ENCODE measurements around the gene HAUS2.

DNA sequence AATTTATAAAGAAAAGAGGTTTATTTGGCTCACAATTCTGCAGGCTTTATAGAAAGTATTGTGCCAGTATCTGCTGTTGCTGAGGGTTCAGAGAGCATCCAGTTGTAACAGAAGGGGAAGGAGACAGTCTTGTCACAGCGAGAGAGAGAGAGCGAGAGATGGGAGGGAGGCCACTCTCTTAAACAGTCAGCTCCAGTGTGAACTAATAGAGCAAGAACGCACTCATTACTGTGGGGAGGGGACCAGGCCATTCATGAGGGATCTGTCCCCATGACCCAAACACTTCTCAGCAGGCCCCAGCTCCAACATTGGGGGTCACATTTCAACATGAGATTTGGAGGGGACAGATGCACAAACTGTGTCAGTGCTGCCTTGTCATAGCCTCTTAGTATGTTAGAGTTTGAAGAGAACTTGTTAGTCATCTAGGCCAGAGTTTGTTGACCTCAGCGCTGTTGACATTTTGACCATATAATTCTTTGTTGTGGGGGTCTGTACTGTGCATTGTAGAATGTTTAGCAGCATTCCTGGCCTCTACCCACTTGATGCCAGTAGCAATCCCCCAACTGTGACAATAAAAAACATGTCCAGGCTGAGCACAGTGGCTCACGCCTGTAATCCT, 42.1 kb downstream of the HAUS2 start:
- TF ChIP-seq, protein P1, sequence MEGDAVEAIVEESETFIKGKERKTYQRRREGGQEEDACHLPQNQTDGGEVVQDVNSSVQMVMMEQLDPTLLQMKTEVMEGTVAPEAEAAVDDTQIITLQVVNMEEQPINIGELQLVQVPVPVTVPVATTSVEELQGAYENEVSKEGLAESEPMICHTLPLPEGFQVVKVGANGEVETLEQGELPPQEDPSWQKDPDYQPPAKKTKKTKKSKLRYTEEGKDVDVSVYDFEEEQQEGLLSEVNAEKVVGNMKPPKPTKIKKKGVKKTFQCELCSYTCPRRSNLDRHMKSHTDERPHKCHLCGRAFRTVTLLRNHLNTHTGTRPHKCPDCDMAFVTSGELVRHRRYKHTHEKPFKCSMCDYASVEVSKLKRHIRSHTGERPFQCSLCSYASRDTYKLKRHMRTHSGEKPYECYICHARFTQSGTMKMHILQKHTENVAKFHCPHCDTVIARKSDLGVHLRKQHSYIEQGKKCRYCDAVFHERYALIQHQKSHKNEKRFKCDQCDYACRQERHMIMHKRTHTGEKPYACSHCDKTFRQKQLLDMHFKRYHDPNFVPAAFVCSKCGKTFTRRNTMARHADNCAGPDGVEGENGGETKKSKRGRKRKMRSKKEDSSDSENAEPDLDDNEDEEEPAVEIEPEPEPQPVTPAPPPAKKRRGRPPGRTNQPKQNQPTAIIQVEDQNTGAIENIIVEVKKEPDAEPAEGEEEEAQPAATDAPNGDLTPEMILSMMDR (IDR thresholded peaks at IDR 0.05): no peak
- TF ChIP-seq POLR2A (IDR thresholded peaks at IDR 0.05): no peak

Data from thyroid gland (tissue), 4 donors.